Skeletal muscle cell (primary cell): ENCODE data around the gene GAB4.
"Not testable (repeated sequence)": the region's sequence is repeated elsewhere in the genome, so short reads cannot be mapped to it uniquely, and the experiment has no call there.

ENCODE experiments used
- DNase-seq: peaks from one replicate; pipeline ENCODE4 v3.0.0-alpha.2; 2010; ENCODE audit warnings: low read depth
- H3K4me3 ChIP-seq: 2 replicates; pipeline ENCODE4 v1.5.1; 2011; ENCODE audit warnings: low read depth, mild to moderate bottlenecking, control low read depth, low read length, moderate library complexity

GAB4 gene

GRCh38 chr22:17007852-17008731 is at the start of gene GAB4:
GAB4 (minus strand) TSS chr22:17008222; CDS start chr22:17008114, 108 bp downstream.
- H3K4me3 ChIP-seq, result no peak within 1 kb of the TSS
- DNase-seq, result no peak

DNA sequence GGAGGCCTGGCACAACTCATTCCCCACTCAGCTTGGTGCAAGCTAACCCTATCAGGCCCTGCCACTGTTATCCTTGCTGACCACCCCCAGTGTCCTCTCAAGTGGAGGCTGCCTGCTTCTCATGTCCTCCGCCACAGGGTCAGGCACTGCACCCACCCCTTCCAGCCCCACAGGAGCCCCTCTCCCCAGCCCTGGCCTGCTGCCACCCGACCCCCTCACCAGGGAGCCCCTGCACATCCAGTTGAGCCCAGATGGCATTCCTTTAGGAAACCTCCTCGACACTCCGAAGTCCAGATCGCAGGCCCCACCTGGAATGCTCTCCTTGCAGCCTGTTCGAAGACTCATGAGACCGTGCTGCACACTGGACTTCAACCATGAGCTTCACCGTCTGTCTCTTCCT is 48.8 kb upstream of the GAB4 start:
- no peak overlapping the region for H3K4me3 ChIP-seq
- DNase-seq, result no peak

- DNase-seq, result no peak
Measured at GRCh38 chr22:17056058-17056457, 48.0 kb upstream of the GAB4 start.

GRCh38 chr22:17047656-17048055 is 39.6 kb upstream of the GAB4 start:
- no peak for DNase-seq
- no peak overlapping the region for H3K4me3 ChIP-seq

More at GRCh38 chr22:17056058-17056457, 48.0 kb upstream of the GAB4 start:
- no peak overlapping the region for H3K4me3 ChIP-seq

DNA sequence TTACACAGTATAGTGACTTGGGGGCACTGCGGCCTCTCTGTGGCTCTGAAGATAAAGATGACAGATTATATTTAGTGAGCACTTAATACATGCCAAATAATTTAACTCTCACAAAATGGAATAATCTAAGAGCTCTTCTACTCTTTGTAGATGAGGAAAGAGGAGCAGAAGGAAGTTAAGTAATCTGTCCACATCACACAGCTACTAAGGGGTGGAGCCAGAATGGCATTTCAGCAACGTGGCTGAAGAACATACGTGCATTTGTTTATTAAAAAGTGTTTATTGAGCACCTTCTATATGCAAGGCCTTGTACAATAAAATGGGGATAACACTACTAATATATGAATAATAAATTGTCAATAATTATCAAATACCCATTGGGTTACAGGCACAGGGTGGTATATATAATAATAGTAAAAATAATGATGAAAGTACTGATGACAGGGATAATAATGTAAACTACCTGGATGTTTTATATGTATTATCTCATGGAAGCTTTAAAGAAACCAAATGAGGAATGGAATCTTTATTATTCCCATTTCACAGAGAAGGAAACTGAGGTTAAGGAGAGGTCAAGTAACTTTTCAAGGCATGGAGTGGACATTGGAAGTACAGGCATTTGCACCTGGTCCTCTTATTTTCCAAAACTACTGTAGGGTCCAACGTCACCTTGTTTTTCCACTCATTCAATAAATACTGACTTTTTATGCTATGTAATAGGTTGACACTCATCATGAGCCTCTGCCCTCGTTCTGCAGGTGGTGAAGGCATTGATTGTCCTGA is 38.7 kb upstream of the GAB4 start:
- no peak overlapping the region for H3K4me3 ChIP-seq
- DNase-seq, result no peak

- H3K4me3 ChIP-seq, result no peak overlapping the region
Measured at GRCh38 chr22:17043521-17043920, 35.5 kb upstream of the GAB4 start.

GRCh38 chr22:17036842-17037711 is 29.1 kb upstream of the GAB4 start:
- peak overlapping the region; percentile 50 for H3K4me3 ChIP-seq
- not testable (repeated sequence) for DNase-seq

More at GRCh38 chr22:17043521-17043920, 35.5 kb upstream of the GAB4 start:
- DNase-seq, result no peak

DNA sequence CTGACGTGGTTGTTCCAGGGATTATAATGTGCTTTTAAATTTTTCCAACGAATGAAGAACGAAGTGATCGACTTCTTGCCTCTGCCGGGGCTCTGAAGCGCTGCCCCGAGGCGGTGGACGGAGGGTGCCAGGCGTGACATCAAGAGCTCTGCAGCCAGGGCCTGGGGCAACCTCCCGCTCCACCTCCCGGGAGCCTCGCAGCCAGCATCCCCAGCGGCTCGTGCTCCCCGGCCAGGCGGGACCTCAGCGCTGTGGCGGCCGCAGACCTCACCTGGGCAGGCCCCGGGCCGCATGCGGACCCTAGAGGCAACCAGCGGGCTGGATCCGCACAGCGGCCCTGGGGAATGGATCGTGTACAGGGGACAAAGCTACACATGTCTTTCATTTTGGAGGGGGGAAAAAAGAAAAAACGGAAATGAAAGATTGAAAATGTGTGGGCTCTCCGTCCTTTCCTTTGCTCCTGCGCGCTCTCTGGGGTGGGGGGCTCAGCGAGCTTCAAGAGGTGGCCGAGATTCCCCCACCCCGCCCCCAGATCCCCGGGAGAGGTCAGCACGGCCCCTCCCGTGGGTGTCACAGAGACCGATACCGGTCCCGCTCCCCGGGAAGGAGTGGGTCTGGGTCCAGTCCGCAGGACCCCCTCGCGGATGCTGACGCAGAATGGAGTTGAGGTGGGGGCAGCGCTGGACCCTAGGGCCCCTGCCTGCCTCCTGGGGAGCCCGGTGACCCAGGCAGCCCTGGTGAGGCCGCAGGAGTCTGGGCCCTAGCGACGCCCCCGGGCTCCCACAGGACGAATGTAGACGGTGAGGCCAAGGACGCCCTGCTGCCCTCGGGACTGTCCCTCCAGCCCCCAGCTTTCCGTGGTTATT is 28.2 kb upstream of the GAB4 start:
- H3K4me3 ChIP-seq, result peak overlapping the region; percentile 24
- not testable (repeated sequence) for DNase-seq

GRCh38 chr22:17035246-17035645 is 27.2 kb upstream of the GAB4 start:
- no peak for DNase-seq
- H3K4me3 ChIP-seq, result no peak overlapping the region

GRCh38 chr22:17034532-17034931 is 26.5 kb upstream of the GAB4 start:
- not testable (repeated sequence) for H3K4me3 ChIP-seq, DNase-seq

- not testable (repeated sequence) for DNase-seq, H3K4me3 ChIP-seq
Measured at GRCh38 chr22:17032277-17032676, 24.3 kb upstream of the GAB4 start.

DNA sequence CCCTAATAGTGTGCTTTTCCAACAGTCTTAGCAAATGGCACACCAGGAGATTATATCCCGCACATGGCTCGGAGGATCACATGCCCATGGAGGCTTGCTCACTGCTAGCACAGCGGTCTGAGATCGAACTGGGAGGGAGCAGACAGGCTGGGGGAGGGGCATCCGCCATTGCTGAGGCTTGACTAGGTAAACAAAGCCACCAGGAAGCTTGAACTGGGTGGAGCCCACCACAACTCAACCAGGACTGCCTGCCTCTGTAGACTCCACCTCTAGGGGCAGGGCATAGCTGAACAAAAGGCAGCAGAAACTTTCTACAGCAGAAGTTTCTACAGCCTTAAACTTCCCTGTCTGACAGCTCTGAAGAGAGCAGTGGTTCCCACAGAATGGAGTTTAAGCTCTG is 16.4 kb upstream of the GAB4 start:
- not testable (repeated sequence) for H3K4me3 ChIP-seq, DNase-seq

- DNase-seq, result not testable (repeated sequence)
Measured at GRCh38 chr22:17015552-17015951, 7.5 kb upstream of the GAB4 start.

GRCh38 chr22:17014101-17014440 is 6.0 kb upstream of the GAB4 start:
- DNase-seq, H3K4me3 ChIP-seq: not testable (repeated sequence)

More at GRCh38 chr22:17015552-17015951, 7.5 kb upstream of the GAB4 start:
- not testable (repeated sequence) for H3K4me3 ChIP-seq

GRCh38 chr22:17013396-17014100 is 5.5 kb upstream of the GAB4 start:
- DNase-seq, result no peak
- no peak overlapping the region for H3K4me3 ChIP-seq

DNA sequence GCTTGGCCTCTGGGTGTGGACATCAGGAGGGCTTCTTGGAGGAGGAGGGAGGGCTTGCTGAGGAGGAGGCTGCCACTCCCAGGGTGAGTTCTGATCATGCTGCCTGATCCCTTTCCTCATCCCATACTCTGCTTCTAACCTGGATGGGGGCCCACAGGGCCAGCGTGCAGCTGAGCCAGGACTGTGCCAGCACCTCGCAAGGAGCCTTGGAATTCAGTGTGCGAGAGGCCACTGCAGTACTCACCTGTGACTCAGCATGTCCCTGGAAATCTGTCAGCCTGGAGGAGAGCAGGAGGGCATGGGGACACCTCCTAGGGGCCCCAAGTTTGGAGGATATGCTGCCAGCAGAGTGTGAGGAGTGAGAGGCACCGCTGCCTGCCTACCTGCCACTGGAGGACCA is 4.2 kb upstream of the GAB4 start:
- no peak for DNase-seq
- H3K4me3 ChIP-seq, result no peak overlapping the region

GRCh38 chr22:17009640-17010291 is 1.7 kb upstream of the GAB4 start:
- DNase-seq, result no peak
- H3K4me3 ChIP-seq, result no peak overlapping the region

DNA sequence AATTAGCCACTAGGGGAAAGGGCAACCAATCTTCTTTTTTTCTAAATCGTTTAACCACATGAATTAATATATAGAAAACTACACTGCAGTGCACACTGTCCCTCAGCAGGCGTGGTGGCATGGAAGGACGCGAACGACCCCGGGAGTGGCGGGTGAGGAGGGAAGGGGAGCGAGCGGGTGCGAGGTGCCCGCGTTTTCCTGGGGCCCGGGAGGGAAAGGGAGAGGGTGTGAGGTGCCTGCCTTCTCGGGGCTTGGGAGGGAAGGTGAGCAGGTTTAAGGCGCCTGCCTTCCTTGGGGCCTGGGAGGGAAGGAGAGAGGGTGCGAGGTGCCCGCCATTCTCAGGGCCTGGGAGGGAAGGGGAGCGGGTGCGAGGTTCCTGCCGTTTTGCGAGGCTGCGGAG is 765 bp downstream of the GAB4 start:
- no peak overlapping the region for H3K4me3 ChIP-seq
- no peak for DNase-seq
